Caco-2 (cell line): ENCODE results near the gene DNAH1. TPM values are rescaled to one million over a fixed set of nuclear protein-coding genes. Genes with fewer than 3 reads are reported as not detected.

Source experiments
- BruUV-seq: library from RNA; stranded (reverse); fragments of 400-500 nt; replicated peaks from 2 replicates; lab custom pipeline; 2021; lab: Mats Ljungman, UMichigan
- CTCF ChIA-PET: fragments of 300-600 bp; sonication (Branson Sonifier 250); formaldehyde crosslinking; loops from one replicate; lab custom pipeline; 2022; ENCODE audit warnings: antibody characterized with exemption; lab: Charles Lee
- POLR2A ChIA-PET: fragments of 300-600 bp; sonication (Branson Sonifier 250); formaldehyde crosslinking; loops from one replicate; lab custom pipeline; 2022; ENCODE audit warnings: antibody characterized with exemption; lab: Charles Lee
- DNase-seq, 2 experiments: peaks; one replicate each; pipeline versions ENCODE4 v3.0.0 to v3.0.0-alpha.2; 2020 to 2022
- H3K27me3 ChIP-seq: replicated peaks from 2 replicates; pipeline ENCODE4 v1.6.0; 2011; ENCODE audit warnings: low read length; ENCODE audit not compliant: control insufficient read depth, insufficient read depth
- H3K36me3 ChIP-seq: 2 replicates; pipeline ENCODE4 v1.5.1; 2011; ENCODE audit warnings: low read length; ENCODE audit not compliant: control insufficient read depth, insufficient read depth
- H3K4me1 ChIP-seq: fragments of 250-450 bp; sonication (Bioruptor Pico); 2 replicates; pipeline ENCODE4 v1.5.1; 2020; ENCODE audit warnings: mild to moderate bottlenecking
- H3K4me3 ChIP-seq: 2 replicates; pipeline ENCODE4 v1.5.1; 2011; ENCODE audit warnings: low read depth, mild to moderate bottlenecking, control low read depth, low read length
- H3K9me3 ChIP-seq: fragments of 250-450 bp; sonication (Bioruptor Pico); 2 replicates; pipeline ENCODE4 v1.5.1; 2020; ENCODE audit warnings: mild to moderate bottlenecking, moderate library complexity
- H3K27ac Mint-ChIP-seq: one replicate; pipeline ENCODE4 v1.8.0; 2022; ENCODE audit warnings: mixed read lengths; ENCODE audit not compliant: unreplicated experiment
- H3K27me3 Mint-ChIP-seq: one replicate; pipeline ENCODE4 v1.8.0; 2022; ENCODE audit warnings: mixed read lengths; ENCODE audit not compliant: insufficient read depth, unreplicated experiment
- H3K36me3 Mint-ChIP-seq: one replicate; pipeline ENCODE4 v1.8.0; 2022; ENCODE audit warnings: mild to moderate bottlenecking, mixed read lengths; ENCODE audit not compliant: insufficient read depth, unreplicated experiment
- H3K4me1 Mint-ChIP-seq: one replicate; pipeline ENCODE4 v1.8.0; 2022; ENCODE audit warnings: low read depth, mixed read lengths; ENCODE audit not compliant: unreplicated experiment
- H3K4me3 Mint-ChIP-seq: one replicate; pipeline ENCODE4 v1.8.0; 2022; ENCODE audit warnings: mild to moderate bottlenecking, moderate library complexity, mixed read lengths; ENCODE audit not compliant: unreplicated experiment
- H3K9me3 Mint-ChIP-seq: one replicate; pipeline ENCODE4 v1.8.0; 2022; ENCODE audit warnings: mixed read lengths; ENCODE audit not compliant: unreplicated experiment
- intact Hi-C: fragments of 100-400 bp; cut with micrococcal nuclease; formaldehyde crosslinking; loops from one replicate; pipeline ENCODE4 v1.10.0; 2022; ENCODE audit not compliant: unreplicated experiment
- total RNA-seq: library from RNA; stranded (reverse); gene quantifications from 2 replicates; pipeline ENCODE4 v1.2.3, GENCODE V29; 2022
- TF ChIP-seq, protein P1 (sequence below), 2 experiments: fragments of 200-600 bp in 1 of 2; IDR thresholded peaks; 1 replicate in 1 of 2; 2 replicates in 1 of 2; pipeline versions ENCODE4 v1.5.1 to v1.8.0; 2011 to 2022; ENCODE audit warnings: antibody characterized with exemption in 1 of 2, control low read depth in 1 of 2, inconsistent platforms in 1 of 2, low read depth in 1 of 2, low read length in 1 of 2, mild to moderate bottlenecking in 1 of 2, moderate library complexity in 1 of 2; ENCODE audit not compliant: insufficient read depth in 1 of 2, severe bottlenecking in 1 of 2, unreplicated experiment in 1 of 2

The DNAH1 gene
- total RNA-seq, 1 experiment from 2014 or later = 4.1 TPM

DNA sequence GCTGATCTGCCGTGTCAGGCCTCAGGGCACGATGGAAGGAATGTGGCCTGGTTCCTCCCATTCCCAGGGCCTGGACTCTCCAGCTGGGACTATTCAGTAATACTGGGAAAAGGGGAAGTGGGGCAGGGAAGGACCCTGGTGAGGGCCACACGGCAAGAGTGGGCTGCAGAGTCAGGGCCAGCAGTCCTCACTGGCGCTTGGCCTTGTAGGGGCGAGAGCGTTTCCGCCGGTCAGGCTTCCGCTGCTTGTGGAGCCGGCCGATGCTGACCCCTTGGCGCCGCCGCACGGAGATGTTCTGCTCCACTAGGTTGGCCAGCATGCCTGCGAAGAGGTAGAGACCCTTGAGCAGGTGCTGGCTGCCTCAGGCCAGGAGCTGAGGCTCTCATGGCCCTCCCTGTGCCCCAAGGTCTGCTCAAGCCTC lies 86.0 kb downstream of the DNAH1 start:
- BruUV-seq = TSS peak; percentile 9
- Histone ChIP-seq H3K36me3 (peaks cover 4% of the 10 kb centered on the region; the same call in 1 of the 2 replicates), H3K4me1 (no peaks in the 10 kb centered on the region), H3K9me3 (no peaks in the 10 kb centered on the region), H3K27me3 (no peaks in the 10 kb centered on the region), H3K4me3 (no peak overlapping the region)
- H3K27ac Mint-ChIP-seq = no peak overlapping the region
- ChIA-PET POLR2A (no interaction called here), CTCF (no interaction called here)
- intact Hi-C loops = no loop called here
- no peak overlapping the region for H3K4me3 Mint-ChIP-seq
- DNase-seq = no peak
- H3K36me3 Mint-ChIP-seq = peaks cover 22% of the 10 kb centered on the region
- TF ChIP-seq, protein P1, sequence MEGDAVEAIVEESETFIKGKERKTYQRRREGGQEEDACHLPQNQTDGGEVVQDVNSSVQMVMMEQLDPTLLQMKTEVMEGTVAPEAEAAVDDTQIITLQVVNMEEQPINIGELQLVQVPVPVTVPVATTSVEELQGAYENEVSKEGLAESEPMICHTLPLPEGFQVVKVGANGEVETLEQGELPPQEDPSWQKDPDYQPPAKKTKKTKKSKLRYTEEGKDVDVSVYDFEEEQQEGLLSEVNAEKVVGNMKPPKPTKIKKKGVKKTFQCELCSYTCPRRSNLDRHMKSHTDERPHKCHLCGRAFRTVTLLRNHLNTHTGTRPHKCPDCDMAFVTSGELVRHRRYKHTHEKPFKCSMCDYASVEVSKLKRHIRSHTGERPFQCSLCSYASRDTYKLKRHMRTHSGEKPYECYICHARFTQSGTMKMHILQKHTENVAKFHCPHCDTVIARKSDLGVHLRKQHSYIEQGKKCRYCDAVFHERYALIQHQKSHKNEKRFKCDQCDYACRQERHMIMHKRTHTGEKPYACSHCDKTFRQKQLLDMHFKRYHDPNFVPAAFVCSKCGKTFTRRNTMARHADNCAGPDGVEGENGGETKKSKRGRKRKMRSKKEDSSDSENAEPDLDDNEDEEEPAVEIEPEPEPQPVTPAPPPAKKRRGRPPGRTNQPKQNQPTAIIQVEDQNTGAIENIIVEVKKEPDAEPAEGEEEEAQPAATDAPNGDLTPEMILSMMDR (IDR thresholded peaks at IDR 0.05; ENCODE audit: insufficient read depth in 1 of 2, low read depth in 1 of 2, low read length in 1 of 2, severe bottlenecking in 1 of 2, unreplicated experiment in 1 of 2) = no peak
- H3K9me3 Mint-ChIP-seq = no peaks in the 10 kb centered on the region
- H3K4me1 Mint-ChIP-seq = no peaks in the 10 kb centered on the region
- no peaks in the 10 kb centered on the region for H3K27me3 Mint-ChIP-seq

DNA sequence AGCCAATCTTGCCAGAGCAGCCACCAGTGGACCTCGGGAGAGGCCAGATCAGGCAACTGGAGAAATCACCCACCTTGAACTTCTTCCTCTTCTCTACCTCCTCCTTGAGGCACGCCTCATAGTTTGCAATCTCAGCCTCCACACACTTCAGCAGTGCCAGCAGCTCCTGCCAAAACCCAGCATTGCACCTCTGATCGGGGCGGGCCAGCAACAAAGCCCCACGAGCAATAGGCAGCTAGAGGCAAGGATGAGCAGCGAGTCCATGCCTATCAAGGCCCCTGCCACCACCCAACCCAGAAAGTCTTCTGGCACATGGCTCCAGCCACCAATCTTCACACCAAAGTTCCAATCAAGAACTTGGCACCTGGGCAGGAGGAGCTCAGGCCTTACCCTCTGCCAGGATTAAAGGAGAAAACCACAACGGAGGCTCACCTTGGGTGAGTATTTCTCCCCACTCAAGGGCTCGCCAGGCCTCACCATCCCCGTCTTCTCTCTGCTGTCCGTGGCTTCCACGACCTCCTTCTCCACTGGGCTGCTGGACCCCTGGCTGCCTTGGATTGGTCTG lies 86.7 kb downstream of the DNAH1 start:
- no TSS peak for BruUV-seq
- Mint-ChIP-seq H3K27ac (no peak overlapping the region), H3K27me3 (no peaks in the 10 kb centered on the region), H3K4me3 (no peak overlapping the region), H3K36me3 (peaks cover 25% of the 10 kb centered on the region), H3K9me3 (no peaks in the 10 kb centered on the region), H3K4me1 (no peaks in the 10 kb centered on the region)
- peaks cover 8% of the 10 kb centered on the region; the same call in 1 of the 2 replicates for H3K36me3 ChIP-seq
- no peak overlapping the region for H3K4me3 ChIP-seq
- ChIA-PET CTCF (no interaction called here), POLR2A (no interaction called here)
- intact Hi-C loops = no loop called here
- no peaks in the 10 kb centered on the region for H3K9me3 ChIP-seq
- H3K27me3 ChIP-seq = no peaks in the 10 kb centered on the region
- no peaks in the 10 kb centered on the region for H3K4me1 ChIP-seq
- DNase-seq = no peak
- TF ChIP-seq, protein P1 (IDR thresholded peaks at IDR 0.05; ENCODE audit: insufficient read depth in 1 of 2, low read depth in 1 of 2, low read length in 1 of 2, severe bottlenecking in 1 of 2, unreplicated experiment in 1 of 2) = no peak

DNA sequence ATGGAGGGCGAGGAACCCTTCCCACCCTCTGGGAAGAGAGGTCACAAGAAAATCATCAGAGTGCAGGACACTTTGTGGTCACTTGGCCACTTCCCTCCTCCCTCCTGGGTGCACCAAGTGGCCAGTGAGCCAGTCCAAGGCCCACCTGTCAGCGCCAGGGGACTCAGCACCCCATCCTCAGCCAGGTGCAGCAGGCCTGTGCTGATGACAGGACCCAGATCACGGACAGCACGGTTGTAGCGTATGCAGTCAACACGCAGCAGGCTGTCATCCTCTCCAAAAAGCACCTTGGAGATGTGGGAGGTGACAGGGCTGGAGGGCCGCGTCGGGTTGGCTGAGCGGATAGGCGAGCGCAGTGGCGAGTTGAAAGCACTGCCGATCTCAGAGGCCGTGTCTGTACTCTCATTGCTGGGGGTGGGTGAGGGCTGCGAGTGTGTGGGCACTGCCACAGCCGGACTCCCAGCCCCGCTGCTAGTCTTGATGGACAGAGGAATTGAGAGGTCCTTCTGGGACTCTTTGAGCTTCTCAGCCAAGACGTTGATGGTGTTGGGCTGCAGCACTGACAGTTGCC lies 87.2 kb downstream of the DNAH1 start:
- intact Hi-C loops = no loop called here
- Histone ChIP-seq H3K4me3 (no peak overlapping the region), H3K9me3 (no peaks in the 10 kb centered on the region), H3K4me1 (no peaks in the 10 kb centered on the region), H3K36me3 (peaks cover 8% of the 10 kb centered on the region; the same call in 1 of the 2 replicates), H3K27me3 (no peaks in the 10 kb centered on the region)
- TF ChIP-seq, protein P1 (IDR thresholded peaks at IDR 0.05; ENCODE audit: insufficient read depth in 1 of 2, low read depth in 1 of 2, low read length in 1 of 2, severe bottlenecking in 1 of 2, unreplicated experiment in 1 of 2) = no peak
- CTCF ChIA-PET = no interaction called here
- Mint-ChIP-seq H3K4me1 (peaks cover 4% of the 10 kb centered on the region), H3K27me3 (no peaks in the 10 kb centered on the region), H3K27ac (no peak overlapping the region), H3K9me3 (no peaks in the 10 kb centered on the region), H3K4me3 (no peak overlapping the region), H3K36me3 (peaks cover 25% of the 10 kb centered on the region)
- no TSS peak for BruUV-seq
- no peak for DNase-seq
- POLR2A ChIA-PET = no interaction called here
